ENCODE data around the gene FCHO1. TPM values are rescaled to one million over a fixed set of nuclear protein-coding genes. Genes with fewer than 3 reads are reported as not detected.

FCHO1 gene
- total RNA-seq, 1 donor from 2014 or later = 0.26 TPM

GRCh38 chr19:17761148-17761547, 9.9 kb downstream of the FCHO1 start:
- Histone ChIP-seq H3K36me3 (ENCODE audit: control insufficient read depth, insufficient read depth, low read length) (no peaks in the 10 kb centered on the region), H3K27me3 (ENCODE audit: control insufficient read depth, insufficient read depth, low read length) (no peaks in the 10 kb centered on the region), H3K4me3 (ENCODE audit: low read depth, low read length) (no peak overlapping the region)
- TF ChIP-seq CTCF (IDR thresholded peaks at IDR 0.05; ENCODE audit: insufficient read depth, low read length, severe bottlenecking) = no peak
- no peak for DNase-seq (ENCODE audit: low read depth)
- FAIRE-seq = no peak

- no peak for FAIRE-seq
- peak; percentile 57 for DNase-seq (ENCODE audit: low read depth)
Measured at GRCh38 chr19:17762505-17763229, 11.4 kb downstream of the FCHO1 start.

GRCh38 chr19:17764348-17764747, 13.1 kb downstream of the FCHO1 start:
- no peak overlapping the region for H3K4me3 ChIP-seq (ENCODE audit: low read depth, low read length)
- H3K27me3 ChIP-seq (ENCODE audit: control insufficient read depth, insufficient read depth, low read length) = no peaks in the 10 kb centered on the region
- DNase-seq (ENCODE audit: low read depth) = no peak
- H3K36me3 ChIP-seq (ENCODE audit: control insufficient read depth, insufficient read depth, low read length) = no peaks in the 10 kb centered on the region
- no peak for FAIRE-seq
- TF ChIP-seq CTCF (IDR thresholded peaks at IDR 0.05; ENCODE audit: insufficient read depth, low read length, severe bottlenecking) = no peak

More at GRCh38 chr19:17762505-17763229, 11.4 kb downstream of the FCHO1 start:
- no peak for TF ChIP-seq CTCF (IDR thresholded peaks at IDR 0.05; ENCODE audit: insufficient read depth, low read length, severe bottlenecking)
- H3K4me3 ChIP-seq (ENCODE audit: low read depth, low read length) = no peak overlapping the region
- H3K36me3 ChIP-seq (ENCODE audit: control insufficient read depth, insufficient read depth, low read length) = no peaks in the 10 kb centered on the region
- H3K27me3 ChIP-seq (ENCODE audit: control insufficient read depth, insufficient read depth, low read length) = no peaks in the 10 kb centered on the region

- Histone ChIP-seq H3K4me3 (ENCODE audit: low read depth, low read length) (no peak overlapping the region), H3K36me3 (ENCODE audit: control insufficient read depth, insufficient read depth, low read length) (no peaks in the 10 kb centered on the region), H3K27me3 (ENCODE audit: control insufficient read depth, insufficient read depth, low read length) (no peaks in the 10 kb centered on the region)
- no peak for FAIRE-seq
- DNase-seq (ENCODE audit: low read depth) = peak; percentile 71
- TF ChIP-seq CTCF (IDR thresholded peaks at IDR 0.05; ENCODE audit: insufficient read depth, low read length, severe bottlenecking) = no peak
Measured at GRCh38 chr19:17765069-17765618, 13.9 kb downstream of the FCHO1 start.

- FAIRE-seq = peak; percentile 40
- H3K27me3 ChIP-seq (ENCODE audit: control insufficient read depth, insufficient read depth, low read length) = peaks cover 2% of the 10 kb centered on the region
- H3K4me3 ChIP-seq (ENCODE audit: low read depth, low read length) = no peak overlapping the region
- H3K36me3 ChIP-seq (ENCODE audit: control insufficient read depth, insufficient read depth, low read length) = no peaks in the 10 kb centered on the region
- TF ChIP-seq CTCF (IDR thresholded peaks at IDR 0.05; ENCODE audit: insufficient read depth, low read length, severe bottlenecking) = peak; percentile 98
- DNase-seq (ENCODE audit: low read depth) = peak; percentile 66
Measured at GRCh38 chr19:17766543-17767131, 15.4 kb downstream of the FCHO1 start.

Data from bronchial epithelial cell (primary cell).